Activated CD8-positive, alpha-beta T cell treated with anti-CD3 and anti-CD28 coated beads for 36 hours (primary cell): ENCODE data around the gene CYB561. TPM values are rescaled to one million over a fixed set of nuclear protein-coding genes. Genes with fewer than 3 reads are reported as not detected.

Source experiments
- ATAC-seq: fragments of 200-7000 bp; cut with Tn5 transposase; one replicate; pipeline ENCODE4 v1.10.0; 2021; ENCODE audit warnings: mild to moderate bottlenecking, moderate library complexity
- CTCF ChIA-PET: fragments of 350-600 bp; sonication (Branson Sonifier 250); formaldehyde crosslinking; loops from one replicate; lab custom pipeline; 2021; ENCODE audit warnings: antibody characterized with exemption; lab: Charles Lee
- POLR2A ChIA-PET: fragments of 350-600 bp; sonication (Branson Sonifier 250); formaldehyde crosslinking; loops from one replicate; lab custom pipeline; 2021; ENCODE audit warnings: antibody characterized with exemption; lab: Charles Lee
- DNase-seq: peaks from one replicate; pipeline ENCODE4 v3.0.0-alpha.2; 2020
- H3K27ac Mint-ChIP-seq: one replicate; pipeline ENCODE4 v1.8.0; 2021; ENCODE audit warnings: mild to moderate bottlenecking, mixed read lengths
- H3K27me3 Mint-ChIP-seq: one replicate; pipeline ENCODE4 v1.8.0; 2021; ENCODE audit warnings: mixed read lengths
- H3K36me3 Mint-ChIP-seq: one replicate; pipeline ENCODE4 v1.8.0; 2021; ENCODE audit warnings: low read depth, mixed read lengths
- H3K4me1 Mint-ChIP-seq: one replicate; pipeline ENCODE4 v1.8.0; 2021; ENCODE audit warnings: low read depth, mixed read lengths
- H3K4me3 Mint-ChIP-seq: one replicate; pipeline ENCODE4 v1.8.0; 2021; ENCODE audit warnings: mild to moderate bottlenecking, moderate library complexity, mixed read lengths
- H3K9me3 Mint-ChIP-seq: one replicate; pipeline ENCODE4 v1.8.0; 2021; ENCODE audit warnings: mixed read lengths
- CTCF ChIP-seq: fragments of 200-600 bp; IDR thresholded peaks from one replicate; pipeline ENCODE4 v1.8.0; 2022; ENCODE audit warnings: antibody characterized with exemption, mild to moderate bottlenecking
- intact Hi-C: fragments of 100-400 bp; cut with micrococcal nuclease; formaldehyde crosslinking; loops from one replicate; pipeline ENCODE4 v1.10.0; 2022
- total RNA-seq, 2 experiments: library from RNA; stranded (reverse); gene quantifications; one replicate each; pipeline ENCODE4 v1.2.3, GENCODE V29; 2021

The CYB561 gene
- total RNA-seq, 2 experiments from 2014 or later = 1.5 to 2.2 TPM

GRCh38 chr17:63479495-63480184 is 33.5 kb upstream of the CYB561 start:
- Mint-ChIP-seq H3K36me3 (no peaks in the 10 kb centered on the region), H3K27ac (no peak overlapping the region), H3K4me3 (no peak overlapping the region), H3K4me1 (peaks cover 10% of the 10 kb centered on the region), H3K27me3 (peaks cover 26% of the 10 kb centered on the region), H3K9me3 (no peaks in the 10 kb centered on the region)
- DNase-seq (no peak), ATAC-seq (no peak)
- no peak for TF ChIP-seq CTCF
- intact Hi-C loops = loop anchor here (2.0 kb wide), 1 partner anchor 55 kb away; no protein-coding TSS in a partner anchor
- ChIA-PET POLR2A (interaction anchor here (0.8 to 1.7 kb wide), 2 partner anchors 33 to 60 kb away, joined by 3 to 5 read pairs; partner anchors contain the start of gene CYB561), CTCF (interaction anchor here (0.6 to 8.0 kb wide), 26 partner anchors 9 to 202 kb away, joined by 3 to 231 read pairs (median 5); partner anchors contain the start of gene DCAF7)

- Mint-ChIP-seq H3K4me3 (no peak overlapping the region), H3K27me3 (peaks cover 29% of the 10 kb centered on the region), H3K9me3 (no peaks in the 10 kb centered on the region), H3K4me1 (peaks cover 10% of the 10 kb centered on the region), H3K27ac (no peak overlapping the region), H3K36me3 (no peaks in the 10 kb centered on the region)
- CTCF ChIA-PET = interaction anchor here (0.6 to 8.0 kb wide), 31 partner anchors 10 to 202 kb away, joined by 3 to 231 read pairs (median 4); partner anchors contain the start of gene DCAF7
- DNase-seq (peak; percentile 88), ATAC-seq (peak; percentile 87)
- TF ChIP-seq CTCF = peak; percentile 74
- intact Hi-C loops = loop anchor here (2.0 kb wide), 1 partner anchor 54 kb away; no protein-coding TSS in a partner anchor
- POLR2A ChIA-PET = interaction anchor here (0.8 to 1.7 kb wide), 4 partner anchors 9 to 59 kb away, joined by 3 to 5 read pairs (median 4); partner anchors contain the start of gene CYB561
Observed at GRCh38 chr17:63478814-63479494, 32.8 kb upstream of the CYB561 start.

GRCh38 chr17:63477480-63478440 is 31.7 kb upstream of the CYB561 start:
- Mint-ChIP-seq H3K36me3 (no peaks in the 10 kb centered on the region), H3K4me3 (peak overlapping the region; percentile 69), H3K4me1 (peaks cover 10% of the 10 kb centered on the region), H3K27me3 (peaks cover 29% of the 10 kb centered on the region), H3K9me3 (no peaks in the 10 kb centered on the region), H3K27ac (no peak overlapping the region)
- CTCF ChIA-PET = interaction anchor here (0.8 to 8.0 kb wide), 20 partner anchors 9 to 198 kb away, joined by 3 to 231 read pairs (median 8); no protein-coding TSS in a partner anchor
- intact Hi-C loops = loop anchor here (2.0 kb wide), 1 partner anchor 53 kb away; no protein-coding TSS in a partner anchor
- ATAC-seq (peak; percentile 21), DNase-seq (peak; percentile 13)
- POLR2A ChIA-PET = interaction anchor here (1.1 to 1.7 kb wide), 3 partner anchors 10 to 58 kb away, joined by 4 to 5 read pairs (median 5); no protein-coding TSS in a partner anchor
- TF ChIP-seq CTCF = no peak

GRCh38 chr17:63476854-63477479 is 30.9 kb upstream of the CYB561 start, which contains the start of gene ACE:
ACE (plus strand) TSS chr17:63477061; CDS start chr17:63477095, 34 bp downstream.
- H3K4me1 Mint-ChIP-seq = peaks cover 10% of the 10 kb centered on the region
- H3K36me3 Mint-ChIP-seq = no peaks in the 10 kb centered on the region
- TF ChIP-seq CTCF = peak; percentile 4
- H3K9me3 Mint-ChIP-seq = no peaks in the 10 kb centered on the region
- intact Hi-C loops = no loop called here
- ATAC-seq (peak; percentile 72), DNase-seq (peak; percentile 53)
- peak within 1 kb of the TSS; percentile 69 for H3K4me3 Mint-ChIP-seq
- POLR2A ChIA-PET = interaction anchor here (1.2 kb wide), 1 partner anchor 51 kb away, joined by 6 read pairs; no protein-coding TSS in a partner anchor
- no peak within 1 kb of the TSS for H3K27ac Mint-ChIP-seq
- CTCF ChIA-PET = interaction anchor here (4.0 to 8.0 kb wide), 3 partner anchors 35 to 49 kb away, joined by 27 to 231 read pairs (median 58); no protein-coding TSS in a partner anchor
- peaks cover 29% of the 10 kb centered on the region for H3K27me3 Mint-ChIP-seq
